Measurements from ENCODE around the gene CC2D2A.
A peak's percentile ranks its signal among the peaks of the same experiment; 100 is the strongest.

CC2D2A gene

DNA sequence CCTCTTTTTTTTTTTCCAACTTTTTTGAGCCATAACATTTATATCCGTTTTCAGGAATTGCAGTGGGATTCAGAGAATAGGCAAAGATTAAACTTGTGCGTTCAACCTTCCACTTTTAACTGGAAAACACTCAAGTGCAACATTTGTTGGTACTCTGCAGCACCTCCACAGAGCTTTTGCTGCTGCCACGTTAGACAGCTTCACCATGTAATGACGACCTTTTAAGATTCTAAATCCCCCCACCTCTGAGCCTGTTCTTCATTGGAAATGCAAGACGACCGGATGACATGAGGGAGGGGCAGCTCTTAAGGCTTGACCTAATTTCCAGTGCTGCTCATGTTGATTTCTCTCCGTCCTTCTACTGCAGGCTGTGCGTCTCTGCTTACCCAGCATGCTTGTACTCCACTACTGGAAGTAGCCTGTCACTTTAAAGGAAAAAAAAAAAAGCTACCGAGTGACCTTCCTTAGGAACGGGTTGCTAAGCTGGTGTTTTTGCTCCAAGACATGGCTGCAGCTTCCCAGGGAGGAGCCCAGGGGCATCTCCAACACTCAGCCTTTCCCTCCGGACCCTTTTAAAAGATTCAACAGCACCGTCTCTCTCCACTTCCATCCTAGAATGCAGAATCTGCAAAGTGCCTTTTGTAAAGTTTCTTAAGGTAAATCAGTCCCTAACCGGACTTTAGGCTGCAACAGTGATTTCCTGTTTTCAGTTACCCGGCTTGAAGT lies at the start of gene CC2D2A:
Gene CC2D2A (plus strand): TSS at position 481 of the 726 bp plus-strand sequence. CDS start 6,051 bp downstream, outside the sequence.
- DNase-seq (ENCODE audit: low spot score) = no peak

DNA sequence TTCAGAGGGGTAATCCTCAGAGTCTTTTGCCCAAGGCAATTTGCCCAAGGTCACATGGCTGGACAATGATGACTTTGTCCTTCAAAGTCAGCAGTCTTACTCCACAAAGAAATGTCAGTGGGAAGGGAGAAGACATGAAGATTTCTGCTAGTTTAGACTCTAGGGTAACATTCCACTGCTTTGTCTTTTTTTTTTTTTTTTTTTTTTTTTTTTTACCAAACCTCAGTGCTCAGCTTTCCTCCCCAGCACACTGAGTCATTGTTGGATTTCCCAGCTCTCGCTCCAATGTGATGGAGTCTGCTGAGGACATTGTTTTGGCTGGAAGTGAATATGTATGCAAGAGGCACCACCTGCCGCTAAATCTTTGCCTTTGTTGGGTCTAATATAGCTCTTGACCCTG lies 49.0 kb upstream of the CC2D2A start:
- no peak for DNase-seq (ENCODE audit: low spot score)

DNA sequence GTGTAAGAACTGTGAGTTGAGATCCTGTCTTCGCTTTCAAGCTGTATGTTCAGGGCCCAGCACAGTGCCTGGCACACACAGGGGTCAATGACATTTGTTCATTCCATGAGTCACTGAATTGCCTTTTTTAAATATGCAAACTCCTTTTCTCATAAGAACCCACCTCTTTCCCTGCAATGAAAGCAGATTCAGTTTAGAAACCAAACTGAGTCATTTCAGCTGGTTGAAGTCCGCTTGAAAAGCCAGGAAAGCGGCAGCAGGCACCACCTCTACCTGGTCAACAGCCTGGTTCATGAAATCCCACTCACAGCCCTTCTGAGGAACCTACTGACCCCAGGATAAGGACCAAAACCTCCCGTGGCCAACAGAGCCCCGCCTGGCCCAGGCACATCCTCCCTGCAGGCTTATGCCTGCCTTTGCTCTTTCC lies 46.4 kb upstream of the CC2D2A start:
- no peak for DNase-seq (ENCODE audit: low spot score)

DNA sequence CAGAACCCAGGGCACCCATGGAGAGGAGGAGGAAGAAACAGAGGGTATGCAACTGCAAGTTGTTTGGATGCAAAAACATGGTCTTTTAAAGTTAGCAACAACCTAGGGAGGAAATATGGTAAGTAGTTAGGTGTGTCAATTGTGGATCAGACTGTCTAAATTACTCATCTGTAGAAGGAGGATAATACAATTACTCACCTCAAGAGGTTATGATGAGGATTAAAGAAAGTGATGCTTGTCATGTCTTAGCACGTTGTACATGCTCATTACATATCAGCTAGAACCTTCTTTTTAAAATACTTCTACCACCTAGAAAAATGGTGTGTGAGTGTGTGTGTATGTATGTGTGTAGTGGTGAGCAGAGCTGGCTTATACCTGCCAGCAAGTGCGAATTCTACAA lies 44.2 kb upstream of the CC2D2A start:
- no peak for DNase-seq (ENCODE audit: low spot score)

DNA sequence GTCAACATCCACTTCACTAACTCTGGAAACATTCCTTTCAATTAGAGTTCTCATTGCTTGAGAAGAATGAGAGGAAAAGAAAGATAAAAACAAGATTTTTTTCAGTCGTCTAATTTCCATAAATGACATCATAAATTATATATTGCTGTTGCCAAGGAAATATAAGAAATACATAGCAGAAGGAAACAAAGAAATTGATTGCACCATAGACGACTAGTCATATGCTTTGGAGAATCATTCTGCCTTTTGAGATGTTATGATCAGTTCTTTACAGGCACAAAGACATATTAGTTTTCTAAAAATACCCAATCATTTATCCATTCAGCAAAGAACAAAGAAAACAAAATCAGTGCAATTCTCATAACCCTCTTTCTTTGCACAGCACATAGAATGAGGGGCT lies 42.5 kb upstream of the CC2D2A start:
- DNase-seq (ENCODE audit: low spot score) = no peak

DNA sequence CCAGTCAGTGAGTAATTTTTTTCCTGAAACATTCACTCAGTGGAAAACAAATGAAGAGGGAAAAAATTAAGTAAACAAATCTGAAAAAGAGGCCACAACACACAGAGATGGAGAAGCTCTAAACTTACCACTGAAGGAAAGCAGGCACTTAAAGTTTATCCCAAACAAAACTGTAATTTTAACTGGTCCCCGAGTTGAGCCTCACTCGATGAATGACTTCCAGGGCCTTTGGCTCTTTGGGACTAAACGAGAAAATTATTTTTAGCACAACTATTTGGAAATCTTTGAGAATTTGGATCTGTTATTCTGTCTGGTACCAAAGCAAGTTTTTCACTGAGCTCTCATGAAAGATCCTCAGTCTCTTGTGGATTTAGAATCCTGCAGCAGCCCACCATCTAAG lies 42.0 kb upstream of the CC2D2A start, which contains the start of gene C1QTNF7:
Gene C1QTNF7 (plus strand): TSS at position 333 of the 400 bp plus-strand sequence. CDS start 7,711 bp downstream, outside the sequence.
- DNase-seq (ENCODE audit: low spot score) = no peak

DNA sequence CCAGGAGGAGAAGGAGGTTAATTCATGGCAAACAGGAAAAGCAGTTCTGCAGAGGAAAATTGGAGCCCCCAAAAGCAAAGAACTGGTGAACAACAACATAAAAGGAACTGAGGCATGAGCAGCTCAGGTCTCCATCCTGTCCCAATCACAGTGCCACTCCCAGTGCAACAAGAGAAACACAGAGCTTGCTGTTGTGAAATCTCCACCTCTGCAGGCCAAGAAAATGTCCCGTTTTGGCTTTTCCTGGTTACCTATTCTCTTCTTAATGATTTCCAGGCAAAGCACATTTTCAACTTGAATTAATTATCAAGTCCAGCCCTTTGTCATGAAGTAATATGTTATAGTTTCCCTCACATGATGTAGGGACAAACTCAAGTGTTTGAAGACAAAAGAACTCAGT lies 41.1 kb upstream of the CC2D2A start:
- DNase-seq (ENCODE audit: low spot score) = no peak

DNA sequence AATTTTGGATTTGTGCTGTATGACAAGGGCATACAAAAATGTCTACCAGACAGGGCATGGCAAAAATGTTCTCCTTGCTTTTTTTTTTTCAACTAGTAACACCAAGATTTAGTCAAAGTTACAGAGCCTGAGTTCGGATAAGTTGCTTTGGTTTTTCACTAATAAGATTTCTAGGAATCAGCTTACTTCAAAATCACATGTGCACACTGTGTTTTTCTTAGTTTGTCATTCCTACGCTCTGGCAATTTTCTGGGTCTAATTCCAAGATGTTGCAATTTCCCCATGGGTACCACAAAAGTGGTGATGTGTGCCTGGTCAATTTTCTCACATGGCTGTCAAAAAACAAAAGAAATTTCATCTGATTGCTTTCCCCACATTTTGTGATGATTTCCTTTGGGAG lies 35.6 kb upstream of the CC2D2A start:
- no peak for DNase-seq (ENCODE audit: low spot score)

DNA sequence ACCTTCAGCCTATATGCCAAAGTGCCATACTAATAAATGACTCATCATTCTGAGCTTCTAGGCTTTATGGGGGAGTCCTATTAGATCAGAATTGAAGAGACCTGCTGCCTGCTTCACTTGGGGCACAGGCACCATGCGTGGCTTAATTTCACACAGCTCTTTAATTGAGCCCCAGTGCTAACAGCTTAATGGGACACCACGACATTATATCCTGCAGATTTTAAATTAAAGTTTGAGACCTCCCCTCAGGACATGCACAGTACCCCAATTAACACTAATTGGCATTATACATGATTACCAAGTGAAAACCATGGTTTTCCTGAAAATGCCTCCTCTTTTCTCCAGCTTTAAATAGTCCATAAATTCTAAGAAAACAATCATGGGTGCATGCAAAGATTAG lies 35.0 kb upstream of the CC2D2A start:
- DNase-seq (ENCODE audit: low spot score) = no peak

DNA sequence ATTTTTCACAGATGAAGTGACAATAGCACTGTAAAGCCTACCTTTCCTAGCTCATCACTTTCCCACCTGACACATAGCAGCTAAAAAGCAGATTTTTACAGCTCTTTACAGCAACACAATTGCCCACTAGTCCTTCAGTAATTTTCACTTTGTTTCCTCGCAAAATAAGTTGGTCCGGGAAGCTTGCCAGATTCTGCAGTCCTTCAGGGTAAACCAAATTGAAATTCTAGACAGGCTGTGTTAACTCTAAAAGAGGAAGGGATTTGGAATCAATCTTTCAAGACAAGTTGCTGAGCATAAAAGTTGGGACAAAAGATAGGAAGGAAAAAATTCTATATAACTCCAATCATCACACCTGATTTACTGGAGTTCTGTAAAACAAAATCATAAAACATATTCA lies 33.2 kb upstream of the CC2D2A start:
- DNase-seq (ENCODE audit: low spot score) = no peak

DNA sequence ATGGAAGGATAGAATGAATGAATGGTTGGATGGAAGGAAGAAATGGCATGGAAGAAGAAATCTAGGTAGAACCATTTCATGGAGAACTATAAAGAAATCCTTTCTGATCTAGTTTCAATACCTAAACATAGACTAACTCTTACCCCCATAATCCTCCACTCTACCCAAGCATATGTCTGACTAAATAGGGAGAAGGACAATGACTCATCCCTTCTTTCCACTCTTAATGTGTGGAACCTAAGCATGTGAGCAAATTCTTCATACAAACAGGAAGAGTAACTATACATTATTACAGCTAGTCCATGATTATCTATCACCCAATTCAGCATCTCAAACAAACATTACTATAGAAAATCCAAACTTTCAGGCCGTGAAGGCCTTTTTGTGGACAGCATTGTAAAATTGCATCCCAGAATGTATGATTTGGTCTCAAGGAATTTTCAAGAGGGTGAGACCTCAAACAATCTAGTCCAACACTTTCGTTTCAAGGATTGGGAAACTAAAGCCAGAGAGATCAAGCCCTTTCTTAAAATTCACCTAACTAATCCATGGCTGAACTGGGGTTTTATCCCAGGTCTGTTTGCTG lies 30.6 kb upstream of the CC2D2A start:
- DNase-seq (ENCODE audit: low spot score) = no peak

DNA sequence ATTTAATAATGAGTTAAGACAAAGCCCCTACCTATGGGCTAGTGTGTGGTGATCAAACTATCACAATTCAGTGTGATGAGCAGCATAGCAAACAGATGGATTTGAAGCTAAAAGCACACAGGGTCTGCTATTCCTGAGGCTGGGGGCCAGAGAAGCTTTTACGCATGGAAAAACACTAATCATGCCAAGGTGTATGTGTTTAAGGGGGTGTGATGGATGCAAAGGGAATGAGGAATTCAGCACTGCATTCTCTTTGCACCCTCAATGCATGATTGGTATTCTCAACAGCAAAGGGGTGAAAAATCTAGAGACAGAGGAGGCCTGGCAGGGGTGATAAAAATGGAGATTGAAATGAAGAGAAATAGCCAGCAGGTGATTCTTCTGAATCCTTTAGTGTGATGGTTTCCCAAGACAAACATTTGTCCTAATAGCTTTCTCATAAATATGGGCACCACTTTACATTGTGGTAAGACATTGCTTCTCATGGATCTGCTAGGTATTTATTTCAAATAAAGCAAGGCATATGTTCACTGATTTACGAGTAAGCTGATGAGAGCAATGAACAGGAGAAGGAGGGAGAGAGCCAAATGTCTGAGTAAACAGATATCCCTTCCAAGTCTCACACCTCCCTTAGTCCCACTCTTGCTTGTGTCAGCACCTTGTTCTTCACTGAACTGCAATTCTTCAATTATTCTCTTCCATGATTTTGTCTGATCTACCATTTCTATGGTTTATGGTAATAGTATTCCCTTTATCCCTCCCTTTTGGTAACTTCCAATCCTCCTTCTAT lies 26.1 kb upstream of the CC2D2A start:
- DNase-seq (ENCODE audit: low spot score) = no peak

DNA sequence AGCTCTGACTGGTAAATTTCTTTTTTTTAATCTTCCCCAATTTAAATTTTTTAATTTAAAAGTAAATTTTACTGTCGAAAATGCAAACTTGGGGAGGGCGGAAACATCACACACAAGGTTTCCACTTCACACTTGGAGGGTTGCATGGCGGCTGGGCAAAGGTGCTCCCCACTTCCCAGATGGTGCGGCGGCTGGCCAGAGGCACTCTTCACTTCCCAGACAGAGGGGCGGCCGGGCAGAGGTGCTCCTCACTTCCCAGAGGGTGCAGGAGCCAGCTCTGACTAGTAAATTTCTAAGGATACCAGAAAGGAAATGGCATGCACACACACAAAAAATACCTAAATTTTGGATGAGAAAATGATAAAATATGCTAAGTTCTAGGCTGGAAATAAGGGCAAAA lies 25.4 kb upstream of the CC2D2A start:
- DNase-seq (ENCODE audit: low spot score) = no peak

DNA sequence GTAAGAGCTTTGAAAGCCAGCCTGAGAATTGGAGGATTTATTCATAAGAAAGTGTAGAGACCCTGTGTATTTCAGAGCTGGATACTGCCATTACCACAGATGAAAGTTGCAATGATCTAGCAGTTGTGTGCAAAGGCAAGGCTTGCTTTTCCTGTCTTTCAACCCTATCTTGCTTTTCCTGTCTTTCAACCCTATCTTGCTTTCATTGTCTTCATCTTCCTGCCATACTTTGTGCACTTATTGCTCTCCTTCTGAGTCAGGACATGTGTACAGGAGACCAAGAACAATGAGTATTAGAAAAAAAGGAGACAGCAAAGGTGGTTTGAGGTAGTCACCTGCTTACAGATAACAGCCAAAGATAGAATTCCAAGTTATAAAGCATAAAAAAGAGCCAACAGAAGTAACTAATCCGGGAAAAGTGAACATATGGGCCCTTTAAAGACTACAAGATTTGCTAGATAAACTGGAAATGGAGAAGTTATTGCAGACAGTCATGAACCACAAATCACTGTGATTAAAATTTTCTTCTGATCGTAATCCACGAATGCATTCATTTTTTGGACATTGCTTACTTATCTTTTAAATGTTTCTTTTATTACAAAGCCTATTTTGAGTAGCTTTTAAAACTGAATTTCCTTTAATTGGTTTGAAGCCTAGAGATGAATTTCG lies 24.7 kb upstream of the CC2D2A start:
- DNase-seq (ENCODE audit: low spot score) = no peak

DNA sequence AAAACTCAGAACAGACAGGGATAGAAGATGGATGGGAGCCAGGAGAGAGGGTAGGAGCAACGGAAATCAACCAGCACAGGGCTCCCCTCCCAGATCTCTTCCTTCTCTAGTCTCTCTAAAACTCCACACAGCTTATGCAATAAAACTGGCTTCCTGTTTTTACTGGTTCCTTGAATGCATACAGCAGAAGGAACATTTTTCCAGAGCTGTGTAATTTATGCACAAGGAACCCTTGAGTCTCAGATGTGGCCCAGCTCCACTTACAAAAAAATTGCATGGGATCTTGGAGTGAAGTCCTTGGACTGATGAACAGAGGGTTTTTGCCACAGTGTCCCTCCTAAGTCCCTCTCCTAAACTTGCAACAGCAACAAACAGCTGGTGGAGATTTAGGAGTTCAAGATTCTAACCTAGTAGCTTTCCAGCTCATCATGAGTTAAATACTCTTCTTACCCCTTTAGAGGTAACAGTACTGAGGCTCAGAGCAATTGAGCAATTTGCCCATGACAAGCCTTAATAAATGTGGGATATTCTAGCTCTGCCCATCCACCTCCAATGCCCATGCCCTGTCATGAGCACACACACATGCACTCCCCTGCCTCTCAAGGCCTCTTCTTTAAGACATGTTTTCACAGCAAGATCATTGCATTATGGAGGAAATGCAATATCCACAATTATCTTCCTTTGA lies 18.4 kb upstream of the CC2D2A start:
- no peak for DNase-seq (ENCODE audit: low spot score)

DNA sequence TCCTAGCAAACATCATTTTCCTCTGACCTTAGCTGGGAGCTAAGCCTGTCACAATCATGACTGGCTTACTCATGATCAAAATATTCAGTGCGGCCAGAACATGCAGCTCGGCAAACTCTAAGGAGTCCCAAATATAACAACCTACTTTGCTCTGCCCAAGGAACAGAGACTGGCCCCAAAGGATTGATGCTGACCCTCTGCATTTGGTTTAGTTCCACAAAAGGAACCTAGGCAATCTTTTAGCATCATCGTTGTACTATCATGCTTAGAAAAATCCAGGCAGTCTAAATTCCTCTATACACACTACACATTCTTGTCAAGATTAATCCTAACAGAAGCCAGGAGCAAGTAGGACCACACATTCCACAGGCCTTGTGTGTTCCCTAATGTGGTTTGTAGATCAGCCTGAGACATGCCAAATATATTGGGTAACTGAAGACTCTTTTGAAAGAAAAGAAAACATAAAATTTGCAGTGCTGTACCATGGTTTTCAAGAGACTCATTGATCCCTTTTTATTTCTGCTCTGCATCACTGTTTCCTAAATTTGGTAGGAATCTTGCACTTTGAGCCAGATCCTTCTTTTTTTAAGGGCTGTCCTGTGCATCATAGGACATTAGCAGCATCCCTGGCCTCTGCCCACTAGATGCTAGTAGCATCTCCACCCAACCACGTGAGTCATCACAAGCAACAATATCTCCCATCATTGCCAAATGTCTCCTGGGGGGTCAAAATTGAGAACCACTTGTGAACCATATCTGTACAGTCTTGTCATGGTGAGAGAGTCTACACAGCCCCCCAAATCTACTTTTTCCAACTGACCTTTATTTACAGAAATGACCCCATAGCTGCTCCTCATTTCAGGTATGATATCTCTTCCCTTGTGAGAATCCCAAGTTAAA lies 17.6 kb upstream of the CC2D2A start:
- no peak for DNase-seq (ENCODE audit: low spot score)

DNA sequence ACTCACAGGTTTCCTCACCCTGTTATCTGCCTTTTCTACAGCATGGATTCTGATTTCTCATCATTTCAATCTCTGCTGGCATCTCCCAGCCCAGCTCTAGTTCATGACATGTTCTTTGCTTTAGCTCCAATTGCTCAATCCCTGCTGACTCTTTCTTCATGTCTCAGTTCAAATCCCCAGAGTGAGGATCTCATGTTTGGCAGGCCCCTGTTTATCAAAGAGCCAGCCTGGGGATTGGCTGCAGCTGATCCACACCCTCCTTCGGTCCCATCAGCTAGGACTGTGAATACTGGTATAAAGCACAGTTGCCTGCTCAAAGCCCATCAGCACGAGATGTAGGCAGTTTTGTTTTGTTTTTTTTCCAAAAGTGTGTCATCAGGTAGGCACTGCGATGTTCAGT lies 14.4 kb upstream of the CC2D2A start:
- no peak for DNase-seq (ENCODE audit: low spot score)

DNA sequence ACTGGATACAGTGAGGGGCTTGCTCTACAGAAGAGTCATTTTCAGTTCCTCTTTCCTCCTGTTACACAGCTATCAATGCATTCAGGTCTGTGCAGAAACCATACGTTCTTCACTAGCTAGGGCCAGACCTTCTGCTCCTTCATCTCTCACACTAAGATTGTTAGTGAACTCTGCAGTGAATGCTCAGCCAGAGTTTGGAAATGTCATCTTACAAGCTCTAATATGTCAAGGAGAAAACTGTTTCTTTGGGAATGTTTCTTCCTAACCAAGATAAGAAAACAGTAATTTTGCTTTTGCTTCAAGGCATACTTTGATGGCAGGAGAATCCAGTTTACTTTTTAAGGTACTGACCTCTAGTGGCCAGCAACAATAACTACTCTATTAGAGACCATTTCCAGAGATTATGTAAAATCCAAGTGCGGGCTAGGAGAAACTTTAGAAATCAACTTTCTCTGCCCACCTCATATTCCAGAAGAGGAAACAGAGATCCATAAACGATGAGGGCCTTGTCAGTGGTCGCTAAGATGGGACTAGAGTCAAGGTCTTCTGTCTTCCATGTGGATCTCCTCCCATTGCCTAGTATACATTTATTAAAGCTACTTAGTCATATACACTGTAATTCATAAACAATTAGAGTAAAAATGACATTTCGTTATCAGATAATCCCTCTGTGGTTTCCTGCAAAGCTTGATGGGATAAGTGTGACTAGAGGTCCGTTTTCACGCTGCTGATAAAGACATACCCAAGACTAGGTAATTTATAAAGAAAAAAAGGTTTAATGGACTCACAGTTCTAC lies 12.1 kb upstream of the CC2D2A start:
- DNase-seq (ENCODE audit: low spot score) = peak; percentile 25

DNA sequence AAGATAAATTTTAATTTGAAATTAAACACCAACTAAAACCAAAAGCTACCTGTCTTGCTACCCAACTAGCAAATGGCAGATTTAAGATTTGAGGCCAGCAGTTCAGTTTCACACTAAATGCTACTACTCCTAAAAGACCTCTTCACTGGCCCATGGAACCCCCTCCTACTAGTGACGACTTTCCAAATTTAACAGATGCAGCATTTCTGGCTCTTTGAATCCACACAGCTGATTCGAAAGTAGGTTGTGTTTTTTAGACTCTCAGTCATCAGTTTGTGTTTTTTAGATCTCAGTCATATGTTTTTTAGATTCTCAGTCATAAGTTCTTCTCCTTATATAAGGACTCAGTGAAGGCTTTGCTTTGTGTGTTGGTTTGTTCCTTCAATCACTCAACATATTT lies 11.1 kb upstream of the CC2D2A start:
- no peak for DNase-seq (ENCODE audit: low spot score)

DNA sequence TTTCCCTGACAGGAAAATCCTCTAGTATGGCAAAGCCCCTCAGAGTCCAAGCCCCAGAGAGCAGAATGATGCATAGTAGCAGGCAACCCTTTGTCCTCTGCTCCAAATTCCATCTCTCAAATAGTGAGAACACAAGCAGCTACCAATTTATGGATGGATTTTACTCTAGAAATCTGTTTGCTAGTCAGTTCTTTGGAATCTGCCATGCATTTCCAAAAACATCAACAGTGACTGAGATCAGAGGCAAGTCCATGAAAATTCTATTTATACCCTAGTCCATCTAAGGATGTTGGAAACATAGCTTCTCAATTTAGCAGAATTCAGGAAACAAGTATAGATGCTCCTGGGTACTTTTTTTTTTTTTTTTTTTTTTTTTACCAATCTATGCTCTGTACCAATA lies 10.0 kb upstream of the CC2D2A start:
- DNase-seq (ENCODE audit: low spot score) = no peak
